GM23338 (cell line): ENCODE results near the gene HPS4. TPM values are rescaled to one million over a fixed set of nuclear protein-coding genes. Genes with fewer than 3 reads are reported as not detected.

Experiments
- ATAC-seq: fragments of 200-7000 bp; cut with Tn5 transposase; 3 replicates; pipeline ENCODE4 v1.9.1; 2020
- DNase-seq: peaks from one replicate; pipeline ENCODE4 v3.0.0-alpha.2; 2015; ENCODE audit warnings: low spot score
- H2AFZ ChIP-seq: fragments of 200-600 bp; sonication (generic); 2 replicates; pipeline ENCODE4 v1.8.0; 2016; ENCODE audit warnings: antibody characterized with exemption, mild to moderate bottlenecking, moderate library complexity
- H3F3A ChIP-seq: fragments of 200-600 bp; sonication (generic); replicated peaks from 2 replicates; pipeline ENCODE4 v1.8.0; 2017; ENCODE audit warnings: antibody characterized with exemption, mixed run types, low read depth
- H3K27ac ChIP-seq: fragments of 200-600 bp; sonication (generic); 2 replicates; pipeline ENCODE4 v1.6.1; 2016; ENCODE audit warnings: low read depth
- H3K27me3 ChIP-seq: fragments of 200-600 bp; sonication (generic); 2 replicates; pipeline ENCODE4 v1.8.0; 2016; ENCODE audit warnings: mild to moderate bottlenecking, mixed run types, moderate library complexity; ENCODE audit not compliant: insufficient read depth
- H3K36me3 ChIP-seq: fragments of 200-600 bp; sonication (generic); 2 replicates; pipeline ENCODE4 v1.8.0; 2016; ENCODE audit warnings: mild to moderate bottlenecking; ENCODE audit not compliant: insufficient read depth
- H3K4me1 ChIP-seq: fragments of 200-600 bp; sonication (generic); 2 replicates; pipeline ENCODE4 v1.8.0; 2016; ENCODE audit warnings: mild to moderate bottlenecking, moderate library complexity; ENCODE audit not compliant: insufficient read depth
- H3K4me2 ChIP-seq: fragments of 200-600 bp; sonication (generic); 2 replicates; pipeline ENCODE4 v1.7.1; 2017; ENCODE audit warnings: mixed run types
- H3K4me3 ChIP-seq: fragments of 200-600 bp; sonication (generic); 2 replicates; pipeline ENCODE4 v1.6.1; 2016; ENCODE audit warnings: mixed run types
- H3K79me2 ChIP-seq: fragments of 200-600 bp; sonication (generic); replicated peaks from 2 replicates; pipeline ENCODE4 v1.8.0; 2017; ENCODE audit warnings: mild to moderate bottlenecking; ENCODE audit not compliant: insufficient read depth
- H3K9me2 ChIP-seq: fragments of 200-600 bp; sonication (generic); 2 replicates; pipeline ENCODE4 v1.8.0; 2017; ENCODE audit not compliant: insufficient read depth
- H4K20me1 ChIP-seq: fragments of 200-600 bp; sonication (generic); replicated peaks from 2 replicates; pipeline ENCODE4 v1.8.0; 2017; ENCODE audit warnings: mild to moderate bottlenecking; ENCODE audit not compliant: insufficient read depth
- H3K27ac Mint-ChIP-seq: 2 replicates; pipeline ENCODE4 v1.8.0; 2020; ENCODE audit warnings: inconsistent platforms, mild to moderate bottlenecking, moderate library complexity, mixed read lengths
- H3K27me3 Mint-ChIP-seq: 3 replicates; pipeline ENCODE4 v1.8.0; 2022; ENCODE audit warnings: low read depth, mild to moderate bottlenecking, moderate library complexity, mixed read lengths, inconsistent platforms; ENCODE audit not compliant: insufficient read depth, poor library complexity
- H3K36me3 Mint-ChIP-seq: 3 replicates; pipeline ENCODE4 v1.8.0; 2021; ENCODE audit warnings: low read depth, mild to moderate bottlenecking, inconsistent platforms, moderate library complexity, mixed read lengths
- H3K4me1 Mint-ChIP-seq: 3 replicates; pipeline ENCODE4 v1.8.0; 2020; ENCODE audit warnings: mild to moderate bottlenecking, inconsistent platforms, mixed read lengths
- H3K4me3 Mint-ChIP-seq: 3 replicates; pipeline ENCODE4 v1.8.0; 2021; ENCODE audit warnings: moderate library complexity, mild to moderate bottlenecking, inconsistent platforms, mixed read lengths
- H3K9me3 Mint-ChIP-seq: 3 replicates; pipeline ENCODE4 v1.8.0; 2020; ENCODE audit warnings: moderate library complexity, mild to moderate bottlenecking, inconsistent platforms, mixed read lengths
- EZH2 ChIP-seq: fragments of 200-600 bp; sonication (generic); IDR thresholded peaks from one replicate; pipeline ENCODE4 v1.8.0; 2017; ENCODE audit warnings: antibody characterized with exemption, mild to moderate bottlenecking, low read depth; ENCODE audit not compliant: unreplicated experiment
- EZH2phosphoT487 ChIP-seq: fragments of 200-600 bp; sonication (generic); IDR thresholded peaks from one replicate; pipeline ENCODE4 v1.8.1; 2018; ENCODE audit warnings: antibody characterized with exemption; ENCODE audit not compliant: unreplicated experiment
- JUNB ChIP-seq: IDR thresholded peaks from one replicate; pipeline ENCODE4 v1.6.1; 2016; ENCODE audit warnings: antibody characterized with exemption; ENCODE audit not compliant: unreplicated experiment
- NANOG ChIP-seq: IDR thresholded peaks from 2 replicates; pipeline ENCODE4 v1.6.1; 2016; ENCODE audit warnings: antibody characterized with exemption, borderline replicate concordance
- POLR2AphosphoS5 ChIP-seq: IDR thresholded peaks from 2 replicates; pipeline ENCODE4 v1.6.1; 2016; ENCODE audit warnings: antibody characterized with exemption, low read depth
- STAT1 ChIP-seq: IDR thresholded peaks from one replicate; pipeline ENCODE4 v1.6.1; 2016; ENCODE audit warnings: antibody characterized with exemption; ENCODE audit not compliant: unreplicated experiment
- ZNF114 ChIP-seq: fragments of 250-450 bp; sonication (Bioruptor Pico); IDR thresholded peaks from 2 replicates; pipeline ENCODE4 v1.5.0; 2020; ENCODE audit warnings: mild to moderate bottlenecking, moderate library complexity
- ZNF331 ChIP-seq: fragments of 250-450 bp; sonication (Bioruptor Pico); IDR thresholded peaks from 2 replicates; pipeline ENCODE4 v1.5.0; 2020; ENCODE audit warnings: low read depth, mild to moderate bottlenecking, moderate library complexity
- polyA plus RNA-seq: library from polyadenylated mRNA; unstranded; fragments of >200 nt; fragmentation: Nextera tagmentation; extraction: Ambion mirVana; gene quantifications from 2 replicates; pipeline ENCODE4 v1.2.1, GENCODE V29; 2016
- total RNA-seq: library from RNA; depleted of rRNA; stranded (reverse); fragments of >200 nt; shearing (Covaris generic); gene quantifications from 2 replicates; pipeline ENCODE4 v1.2.3, GENCODE V29; 2014
- TF ChIP-seq, protein P1 (sequence below): IDR thresholded peaks from one replicate; pipeline ENCODE4 v1.6.1; 2018; ENCODE audit warnings: antibody characterized with exemption; ENCODE audit not compliant: unreplicated experiment
- TF ChIP-seq, protein P2 (sequence below), 2 experiments: fragments of 200-600 bp in 1 of 2; sonication (generic) in 1 of 2; conservative IDR thresholded peaks; 2 replicates each; pipeline versions ENCODE4 v1.5.1 to v1.6.1; 2016 to 2017; ENCODE audit warnings: antibody characterized with exemption in 2 of 2, low read depth in 2 of 2, mild to moderate bottlenecking in 2 of 2, moderate library complexity in 1 of 2
- TF ChIP-seq, protein P3 (sequence below): IDR thresholded peaks from 2 replicates; pipeline ENCODE4 v1.6.1; 2016; ENCODE audit warnings: antibody characterized with exemption
- TF ChIP-seq, protein P4 (sequence below): fragments of 250-450 bp; sonication (Bioruptor Pico); IDR thresholded peaks from 2 replicates; pipeline ENCODE4 v1.5.0; 2020; ENCODE audit warnings: mild to moderate bottlenecking, moderate library complexity

The HPS4 gene
- total and polyA plus RNA-seq, 2 experiments from 2014 or later = 20.3 to 49.4 TPM

DNA sequence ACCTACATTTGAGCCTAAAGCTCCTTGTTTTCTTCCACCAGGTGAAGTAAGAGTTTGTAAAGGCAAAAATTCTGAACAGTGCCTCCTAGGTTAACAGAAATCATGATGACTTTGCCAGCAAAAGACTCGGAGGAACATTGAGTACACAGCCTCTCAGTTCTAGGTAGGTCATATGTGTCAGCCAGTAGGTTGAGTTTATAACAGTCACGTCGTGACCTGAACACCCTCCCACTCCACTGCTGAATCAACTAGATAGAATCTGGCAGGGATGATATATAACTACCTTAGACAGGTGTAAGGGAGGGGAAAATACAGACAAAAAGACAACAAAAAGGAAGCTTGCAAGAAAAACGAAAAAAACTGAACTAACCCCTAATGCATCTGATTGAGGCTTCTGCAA is 67.3 kb downstream of the HPS4 start (continued):
- TF ChIP-seq, protein P1, sequence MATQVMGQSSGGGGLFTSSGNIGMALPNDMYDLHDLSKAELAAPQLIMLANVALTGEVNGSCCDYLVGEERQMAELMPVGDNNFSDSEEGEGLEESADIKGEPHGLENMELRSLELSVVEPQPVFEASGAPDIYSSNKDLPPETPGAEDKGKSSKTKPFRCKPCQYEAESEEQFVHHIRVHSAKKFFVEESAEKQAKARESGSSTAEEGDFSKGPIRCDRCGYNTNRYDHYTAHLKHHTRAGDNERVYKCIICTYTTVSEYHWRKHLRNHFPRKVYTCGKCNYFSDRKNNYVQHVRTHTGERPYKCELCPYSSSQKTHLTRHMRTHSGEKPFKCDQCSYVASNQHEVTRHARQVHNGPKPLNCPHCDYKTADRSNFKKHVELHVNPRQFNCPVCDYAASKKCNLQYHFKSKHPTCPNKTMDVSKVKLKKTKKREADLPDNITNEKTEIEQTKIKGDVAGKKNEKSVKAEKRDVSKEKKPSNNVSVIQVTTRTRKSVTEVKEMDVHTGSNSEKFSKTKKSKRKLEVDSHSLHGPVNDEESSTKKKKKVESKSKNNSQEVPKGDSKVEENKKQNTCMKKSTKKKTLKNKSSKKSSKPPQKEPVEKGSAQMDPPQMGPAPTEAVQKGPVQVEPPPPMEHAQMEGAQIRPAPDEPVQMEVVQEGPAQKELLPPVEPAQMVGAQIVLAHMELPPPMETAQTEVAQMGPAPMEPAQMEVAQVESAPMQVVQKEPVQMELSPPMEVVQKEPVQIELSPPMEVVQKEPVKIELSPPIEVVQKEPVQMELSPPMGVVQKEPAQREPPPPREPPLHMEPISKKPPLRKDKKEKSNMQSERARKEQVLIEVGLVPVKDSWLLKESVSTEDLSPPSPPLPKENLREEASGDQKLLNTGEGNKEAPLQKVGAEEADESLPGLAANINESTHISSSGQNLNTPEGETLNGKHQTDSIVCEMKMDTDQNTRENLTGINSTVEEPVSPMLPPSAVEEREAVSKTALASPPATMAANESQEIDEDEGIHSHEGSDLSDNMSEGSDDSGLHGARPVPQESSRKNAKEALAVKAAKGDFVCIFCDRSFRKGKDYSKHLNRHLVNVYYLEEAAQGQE = no peak
- TF ChIP-seq EZH2 (no peak), POLR2AphosphoS5 (no peak), NANOG (no peak), ZNF114 (CRISPR knock-in tag) (no peak), ZNF331 (CRISPR knock-in tag) (no peak)

DNA sequence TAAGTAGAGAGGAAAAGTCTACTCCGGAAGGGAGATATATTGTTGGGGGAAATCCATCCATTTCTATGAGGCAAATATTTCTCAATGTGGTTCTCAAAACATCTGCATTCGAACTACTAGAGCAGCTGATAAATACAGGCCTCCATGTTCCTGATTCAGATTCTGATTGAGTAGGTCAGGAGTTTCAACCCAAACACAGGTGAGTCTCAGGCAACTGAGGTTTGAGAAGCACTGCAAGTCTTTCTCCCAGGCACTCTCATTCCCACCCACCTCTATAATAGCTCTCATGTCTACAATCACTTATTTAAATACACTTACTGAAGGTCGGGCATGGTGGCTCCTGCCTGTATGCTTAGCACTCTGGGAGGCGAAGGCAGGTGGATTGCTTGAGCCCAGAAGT is 69.2 kb downstream of the HPS4 start:
- Mint-ChIP-seq H3K27me3 (peaks cover 3% of the 10 kb centered on the region), H3K9me3 (no peaks in the 10 kb centered on the region), H3K4me3 (no peak overlapping the region), H3K27ac (no peak overlapping the region), H3K4me1 (peaks cover 19% of the 10 kb centered on the region), H3K36me3 (no peaks in the 10 kb centered on the region)
- Histone ChIP-seq H3K36me3 (no peaks in the 10 kb centered on the region), H3K79me2 (no peaks in the 10 kb centered on the region), H3K4me3 (no peak overlapping the region), H3K27ac (no peak overlapping the region), H3K9me2 (0 out of 2 replicates have a peak, but pooled peaks cover 4% of the 10 kb centered on the region), H2AFZ (no peak overlapping the region), H3K4me1 (peaks cover 3% of the 10 kb centered on the region; the same call in 1 of the 2 replicates), H3K27me3 (no peaks in the 10 kb centered on the region), H3K4me2 (no peak overlapping the region), H3F3A (no peaks in the 10 kb centered on the region; the same call in 1 of the 2 replicates), H4K20me1 (no peaks in the 10 kb centered on the region)
- ATAC-seq (no peak), DNase-seq (no peak)
- TF ChIP-seq STAT1 (no peak), ZNF331 (CRISPR knock-in tag) (no peak), EZH2 (no peak), JUNB (no peak), EZH2phosphoT487 (no peak), NANOG (no peak), ZNF114 (CRISPR knock-in tag) (no peak)
- TF ChIP-seq, protein P2, sequence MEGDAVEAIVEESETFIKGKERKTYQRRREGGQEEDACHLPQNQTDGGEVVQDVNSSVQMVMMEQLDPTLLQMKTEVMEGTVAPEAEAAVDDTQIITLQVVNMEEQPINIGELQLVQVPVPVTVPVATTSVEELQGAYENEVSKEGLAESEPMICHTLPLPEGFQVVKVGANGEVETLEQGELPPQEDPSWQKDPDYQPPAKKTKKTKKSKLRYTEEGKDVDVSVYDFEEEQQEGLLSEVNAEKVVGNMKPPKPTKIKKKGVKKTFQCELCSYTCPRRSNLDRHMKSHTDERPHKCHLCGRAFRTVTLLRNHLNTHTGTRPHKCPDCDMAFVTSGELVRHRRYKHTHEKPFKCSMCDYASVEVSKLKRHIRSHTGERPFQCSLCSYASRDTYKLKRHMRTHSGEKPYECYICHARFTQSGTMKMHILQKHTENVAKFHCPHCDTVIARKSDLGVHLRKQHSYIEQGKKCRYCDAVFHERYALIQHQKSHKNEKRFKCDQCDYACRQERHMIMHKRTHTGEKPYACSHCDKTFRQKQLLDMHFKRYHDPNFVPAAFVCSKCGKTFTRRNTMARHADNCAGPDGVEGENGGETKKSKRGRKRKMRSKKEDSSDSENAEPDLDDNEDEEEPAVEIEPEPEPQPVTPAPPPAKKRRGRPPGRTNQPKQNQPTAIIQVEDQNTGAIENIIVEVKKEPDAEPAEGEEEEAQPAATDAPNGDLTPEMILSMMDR (conservative IDR thresholded peaks at IDR 0.05; ENCODE audit: low read depth in 2 of 2) = no peak
- TF ChIP-seq, protein P3, sequence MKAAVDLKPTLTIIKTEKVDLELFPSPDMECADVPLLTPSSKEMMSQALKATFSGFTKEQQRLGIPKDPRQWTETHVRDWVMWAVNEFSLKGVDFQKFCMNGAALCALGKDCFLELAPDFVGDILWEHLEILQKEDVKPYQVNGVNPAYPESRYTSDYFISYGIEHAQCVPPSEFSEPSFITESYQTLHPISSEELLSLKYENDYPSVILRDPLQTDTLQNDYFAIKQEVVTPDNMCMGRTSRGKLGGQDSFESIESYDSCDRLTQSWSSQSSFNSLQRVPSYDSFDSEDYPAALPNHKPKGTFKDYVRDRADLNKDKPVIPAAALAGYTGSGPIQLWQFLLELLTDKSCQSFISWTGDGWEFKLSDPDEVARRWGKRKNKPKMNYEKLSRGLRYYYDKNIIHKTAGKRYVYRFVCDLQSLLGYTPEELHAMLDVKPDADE = no peak
- TF ChIP-seq, protein P4, sequence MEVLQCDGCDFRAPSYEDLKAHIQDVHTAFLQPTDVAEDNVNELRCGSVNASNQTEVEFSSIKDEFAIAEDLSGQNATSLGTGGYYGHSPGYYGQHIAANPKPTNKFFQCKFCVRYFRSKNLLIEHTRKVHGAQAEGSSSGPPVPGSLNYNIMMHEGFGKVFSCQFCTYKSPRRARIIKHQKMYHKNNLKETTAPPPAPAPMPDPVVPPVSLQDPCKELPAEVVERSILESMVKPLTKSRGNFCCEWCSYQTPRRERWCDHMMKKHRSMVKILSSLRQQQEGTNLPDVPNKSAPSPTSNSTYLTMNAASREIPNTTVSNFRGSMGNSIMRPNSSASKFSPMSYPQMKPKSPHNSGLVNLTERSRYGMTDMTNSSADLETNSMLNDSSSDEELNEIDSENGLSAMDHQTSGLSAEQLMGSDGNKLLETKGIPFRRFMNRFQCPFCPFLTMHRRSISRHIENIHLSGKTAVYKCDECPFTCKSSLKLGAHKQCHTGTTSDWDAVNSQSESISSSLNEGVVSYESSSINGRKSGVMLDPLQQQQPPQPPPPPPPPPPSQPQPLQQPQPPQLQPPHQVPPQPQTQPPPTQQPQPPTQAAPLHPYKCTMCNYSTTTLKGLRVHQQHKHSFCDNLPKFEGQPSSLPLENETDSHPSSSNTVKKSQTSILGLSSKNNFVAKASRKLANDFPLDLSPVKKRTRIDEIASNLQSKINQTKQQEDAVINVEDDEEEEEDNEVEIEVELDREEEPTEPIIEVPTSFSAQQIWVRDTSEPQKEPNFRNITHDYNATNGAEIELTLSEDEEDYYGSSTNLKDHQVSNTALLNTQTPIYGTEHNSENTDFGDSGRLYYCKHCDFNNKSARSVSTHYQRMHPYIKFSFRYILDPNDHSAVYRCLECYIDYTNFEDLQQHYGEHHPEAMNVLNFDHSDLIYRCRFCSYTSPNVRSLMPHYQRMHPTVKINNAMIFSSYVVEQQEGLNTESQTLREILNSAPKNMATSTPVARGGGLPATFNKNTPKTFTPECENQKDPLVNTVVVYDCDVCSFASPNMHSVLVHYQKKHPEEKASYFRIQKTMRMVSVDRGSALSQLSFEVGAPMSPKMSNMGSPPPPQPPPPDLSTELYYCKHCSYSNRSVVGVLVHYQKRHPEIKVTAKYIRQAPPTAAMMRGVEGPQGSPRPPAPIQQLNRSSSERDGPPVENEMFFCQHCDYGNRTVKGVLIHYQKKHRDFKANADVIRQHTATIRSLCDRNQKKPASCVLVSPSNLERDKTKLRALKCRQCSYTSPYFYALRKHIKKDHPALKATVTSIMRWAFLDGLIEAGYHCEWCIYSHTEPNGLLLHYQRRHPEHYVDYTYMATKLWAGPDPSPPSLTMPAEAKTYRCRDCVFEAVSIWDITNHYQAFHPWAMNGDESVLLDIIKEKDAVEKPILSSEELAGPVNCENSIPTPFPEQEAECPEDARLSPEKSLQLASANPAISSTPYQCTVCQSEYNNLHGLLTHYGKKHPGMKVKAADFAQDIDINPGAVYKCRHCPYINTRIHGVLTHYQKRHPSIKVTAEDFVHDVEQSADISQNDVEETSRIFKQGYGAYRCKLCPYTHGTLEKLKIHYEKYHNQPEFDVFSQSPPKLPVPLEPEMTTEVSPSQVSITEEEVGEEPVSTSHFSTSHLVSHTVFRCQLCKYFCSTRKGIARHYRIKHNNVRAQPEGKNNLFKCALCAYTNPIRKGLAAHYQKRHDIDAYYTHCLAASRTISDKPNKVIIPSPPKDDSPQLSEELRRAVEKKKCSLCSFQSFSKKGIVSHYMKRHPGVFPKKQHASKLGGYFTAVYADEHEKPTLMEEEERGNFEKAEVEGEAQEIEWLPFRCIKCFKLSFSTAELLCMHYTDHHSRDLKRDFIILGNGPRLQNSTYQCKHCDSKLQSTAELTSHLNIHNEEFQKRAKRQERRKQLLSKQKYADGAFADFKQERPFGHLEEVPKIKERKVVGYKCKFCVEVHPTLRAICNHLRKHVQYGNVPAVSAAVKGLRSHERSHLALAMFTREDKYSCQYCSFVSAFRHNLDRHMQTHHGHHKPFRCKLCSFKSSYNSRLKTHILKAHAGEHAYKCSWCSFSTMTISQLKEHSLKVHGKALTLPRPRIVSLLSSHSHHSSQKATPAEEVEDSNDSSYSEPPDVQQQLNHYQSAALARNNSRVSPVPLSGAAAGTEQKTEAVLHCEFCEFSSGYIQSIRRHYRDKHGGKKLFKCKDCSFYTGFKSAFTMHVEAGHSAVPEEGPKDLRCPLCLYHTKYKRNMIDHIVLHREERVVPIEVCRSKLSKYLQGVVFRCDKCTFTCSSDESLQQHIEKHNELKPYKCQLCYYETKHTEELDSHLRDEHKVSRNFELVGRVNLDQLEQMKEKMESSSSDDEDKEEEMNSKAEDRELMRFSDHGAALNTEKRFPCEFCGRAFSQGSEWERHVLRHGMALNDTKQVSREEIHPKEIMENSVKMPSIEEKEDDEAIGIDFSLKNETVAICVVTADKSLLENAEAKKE = no peak
